HG03066 (cell line): Measurements from ENCODE around the gene SLC15A3.

Experiments used
- ATAC-seq: cut with Tn5 transposase; IDR thresholded peaks from one replicate; pipeline ENCODE4 v1.9.1; 2021; ENCODE audit warnings: low read depth; ENCODE audit not compliant: unreplicated experiment

SLC15A3 gene

GRCh38 chr11:60951904-60952741 lies at the start of gene SLC15A3:
TSS of gene SLC15A3 (minus strand) at chr11:60952176. CDS start at chr11:60951551, 625 bp downstream.
- peak; percentile 89 for ATAC-seq

GRCh38 chr11:61000426-61000825 lies 48.5 kb upstream of the SLC15A3 start:
- no peak for ATAC-seq

- no peak for ATAC-seq
Observed at GRCh38 chr11:60996381-60997138, 44.6 kb upstream of the SLC15A3 start.

GRCh38 chr11:60995798-60996197 lies 43.8 kb upstream of the SLC15A3 start:
- ATAC-seq = no peak

- no peak for ATAC-seq
Observed at GRCh38 chr11:60994541-60995080, 42.6 kb upstream of the SLC15A3 start.

GRCh38 chr11:60993615-60994014 lies 41.6 kb upstream of the SLC15A3 start:
- no peak for ATAC-seq

GRCh38 chr11:60992842-60993409 lies 41.0 kb upstream of the SLC15A3 start:
- ATAC-seq = no peak

GRCh38 chr11:60991457-60991856 lies 39.5 kb upstream of the SLC15A3 start:
- no peak for ATAC-seq

GRCh38 chr11:60989093-60989650 lies 37.2 kb upstream of the SLC15A3 start:
- ATAC-seq = no peak

GRCh38 chr11:60988658-60989057 lies 36.7 kb upstream of the SLC15A3 start:
- no peak for ATAC-seq

GRCh38 chr11:60987577-60988277 lies 35.8 kb upstream of the SLC15A3 start:
- no peak for ATAC-seq

- ATAC-seq = no peak
Observed at GRCh38 chr11:60985991-60986915, 34.3 kb upstream of the SLC15A3 start.

GRCh38 chr11:60985501-60985900 lies 33.5 kb upstream of the SLC15A3 start:
- no peak for ATAC-seq

- no peak for ATAC-seq
Observed at GRCh38 chr11:60984636-60985035, 32.7 kb upstream of the SLC15A3 start.

- ATAC-seq = no peak
Observed at GRCh38 chr11:60984149-60984548, 32.2 kb upstream of the SLC15A3 start.

GRCh38 chr11:60982184-60982583 lies 30.2 kb upstream of the SLC15A3 start:
- ATAC-seq = no peak

- no peak for ATAC-seq
Observed at GRCh38 chr11:60981515-60981914, 29.5 kb upstream of the SLC15A3 start.

- no peak for ATAC-seq
Observed at GRCh38 chr11:60978546-60979380, 26.8 kb upstream of the SLC15A3 start.
